Measurements from ENCODE around the gene TRAPPC11. TPM values are rescaled to one million over a fixed set of nuclear protein-coding genes. Genes with fewer than 3 reads are reported as not detected.

TRAPPC11 gene
- total and polyA plus RNA-seq, 2 of the 4 experiments (the other 2 are of a cell fraction) = 25.3 to 56.8 TPM

DNA sequence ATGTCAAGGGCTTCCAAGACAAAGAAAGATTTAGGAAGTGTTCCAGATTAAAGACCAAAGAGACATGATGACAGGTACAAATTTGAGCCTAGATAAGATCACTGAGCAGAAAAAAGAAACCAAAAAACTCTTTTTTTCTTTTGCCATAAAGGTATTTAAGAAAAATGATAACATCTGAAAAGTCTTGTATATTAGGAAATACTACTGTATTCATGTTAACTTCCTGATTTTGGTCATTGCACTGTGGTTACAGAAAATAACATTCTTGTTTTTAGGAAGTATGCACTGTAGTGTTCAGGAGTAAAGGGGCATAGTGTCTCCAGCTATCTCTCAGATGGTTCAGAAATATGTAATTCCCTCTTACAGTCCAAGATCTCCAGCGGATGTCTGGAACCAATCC is 37.2 kb upstream of the TRAPPC11 start:
- Histone ChIP-seq H3K27ac (ENCODE audit: insufficient read depth, low read length) (no peak overlapping the region), H3K36me3 (ENCODE audit: control insufficient read depth, insufficient read depth, low read length) (no peaks in the 10 kb centered on the region), H2AK5ac (ENCODE audit: low read depth, low read length) (no peak overlapping the region), H3K4me2 (ENCODE audit: low read depth, low read length) (no peak overlapping the region), H3K4me1 (ENCODE audit: control insufficient read depth, insufficient read depth, low read length) (peaks cover 5% of the 10 kb centered on the region; the same call in 1 of the 2 replicates), H3K14ac (replicated peaks; ENCODE audit: low read depth, low read length) (no peak overlapping the region), H2BK15ac (ENCODE audit: low read depth, low read length) (no peak overlapping the region), H4K8ac (ENCODE audit: low read depth in 2 of 2, low read length in 2 of 2) (no peak overlapping the region), H4K91ac (ENCODE audit: insufficient read depth, low read depth, low read length) (no peak overlapping the region), H3K23ac (ENCODE audit: low read depth, low read length) (no peak overlapping the region), H3K18ac (ENCODE audit: low read depth, low read length) (no peak overlapping the region), H3K56ac (ENCODE audit: extremely low read depth, insufficient read depth, low read length) (no peak overlapping the region), H2AK9ac (replicated peaks; ENCODE audit: low read depth, low read length, poor library complexity) (no peak overlapping the region), H3K9me3 (ENCODE audit: control insufficient read depth, insufficient read depth, low read length) (no peaks in the 10 kb centered on the region), H3K79me1 (ENCODE audit: low read depth in 1 of 2, low read length in 2 of 2) (no peaks in the 10 kb centered on the region), H3K4me3 (ENCODE audit: insufficient read depth, low read depth, low read length) (no peak overlapping the region), H2AFZ (replicated peaks; ENCODE audit: low read length, poor library complexity) (no peak overlapping the region), H2BK5ac (ENCODE audit: low read depth, low read length, poor library complexity, severe bottlenecking) (no peak overlapping the region), H3K9ac (ENCODE audit: low read depth, low read length) (no peak overlapping the region), H2BK120ac (ENCODE audit: low read depth, low read length) (no peak overlapping the region), H3K4ac (ENCODE audit: low read depth, low read length) (no peak overlapping the region), H2BK20ac (ENCODE audit: low read depth, low read length) (no peak overlapping the region), H3K9me1 (ENCODE audit: insufficient read depth, low read length) (no peaks in the 10 kb centered on the region), H4K20me1 (ENCODE audit: insufficient read depth, low read length) (no peaks in the 10 kb centered on the region), H4K5ac (ENCODE audit: low read depth, low read length) (no peak overlapping the region), H3K27me3 (ENCODE audit: control insufficient read depth, insufficient read depth, low read length) (no peaks in the 10 kb centered on the region)
- dilution Hi-C loops (cut with HindIII; ENCODE audit: low sequenced_read_pairs, unreplicated experiment) = no loop called here
- in situ Hi-C loops (cut with MboI; ENCODE audit: low sequenced_read_pairs) = no loop called here
- no peak for ATAC-seq (ENCODE audit: low read depth)
- intact Hi-C loops (cut with micrococcal nuclease) = no loop called here
- ChIA-PET CTCF (no interaction called here), POLR2A (ENCODE audit: unreplicated experiment) (no interaction called here)
- no CpG with 5 or more reads among the region's 1 CpG for whole genome bisulfite sequencing, 2 experiments (ENCODE audit: extremely low coverage in 2 of 2, insufficient read length in 1 of 2)
- BruUV-seq (replicated peaks) = no TSS peak
- TF ChIP-seq USF2 (IDR thresholded peaks at IDR 0.05; ENCODE audit: low read depth, low read length) = no peak
- DNase-seq = no peak
